Activated T-cell treated with anti-CD3 and anti-CD28 coated beads, Interleukin-2, amount 50 U/mL, for 1 hour (primary cell): ENCODE measurements around the gene CCDC68.

Source experiments
- DNase-seq: peaks from one replicate; pipeline ENCODE4 v3.0.0-alpha.2; 2020

Gene CCDC68

DNA sequence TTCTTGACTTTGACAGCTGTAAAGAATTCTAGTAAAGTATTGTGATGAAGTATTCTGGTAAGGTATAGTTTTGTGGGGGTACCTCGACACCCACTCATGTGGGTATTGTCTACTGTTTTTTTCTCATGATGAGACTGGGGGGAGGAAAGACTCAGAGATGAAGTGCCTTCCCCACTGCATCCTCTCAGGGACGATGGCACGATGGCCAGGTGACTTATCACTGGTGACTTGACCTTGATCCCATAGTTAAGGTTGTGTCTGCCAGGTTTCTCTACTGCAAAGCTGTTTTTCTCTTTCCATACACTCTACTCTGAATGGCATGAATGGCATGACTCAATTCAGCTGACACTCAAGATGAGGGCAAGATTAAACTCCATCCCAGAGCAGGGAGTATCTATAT lies 936 bp upstream of the CCDC68 start:
- no peak for DNase-seq

- no peak for DNase-seq
These were observed 1.3 kb downstream of the CCDC68 start for GRCh38 chr18:54957996-54958395.

- no peak for DNase-seq
These were observed 1.9 kb downstream of the CCDC68 start for GRCh38 chr18:54957296-54957832.

- DNase-seq: no peak
These were observed 2.8 kb downstream of the CCDC68 start for GRCh38 chr18:54956506-54956905.

- DNase-seq: no peak
These were observed 7.2 kb downstream of the CCDC68 start for GRCh38 chr18:54952026-54952425.

DNA sequence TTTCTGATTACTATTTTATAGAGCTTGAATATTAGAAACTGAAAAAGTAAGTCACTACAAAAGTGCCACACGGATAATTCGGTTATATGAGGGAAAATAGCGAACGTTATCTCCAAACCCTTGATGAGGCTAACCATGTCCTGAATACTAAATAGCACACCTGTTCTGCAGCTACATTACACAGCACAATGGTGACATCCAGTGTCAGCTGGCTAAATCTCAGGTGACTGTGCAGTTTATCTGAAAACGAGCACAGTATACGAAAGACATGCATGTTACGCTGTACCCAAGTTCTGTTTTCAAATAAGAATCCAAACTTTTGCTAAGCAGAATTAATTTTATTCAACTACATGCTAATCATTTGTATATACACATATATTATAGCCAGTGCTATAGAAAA lies 9.0 kb downstream of the CCDC68 start:
- DNase-seq: no peak

DNA sequence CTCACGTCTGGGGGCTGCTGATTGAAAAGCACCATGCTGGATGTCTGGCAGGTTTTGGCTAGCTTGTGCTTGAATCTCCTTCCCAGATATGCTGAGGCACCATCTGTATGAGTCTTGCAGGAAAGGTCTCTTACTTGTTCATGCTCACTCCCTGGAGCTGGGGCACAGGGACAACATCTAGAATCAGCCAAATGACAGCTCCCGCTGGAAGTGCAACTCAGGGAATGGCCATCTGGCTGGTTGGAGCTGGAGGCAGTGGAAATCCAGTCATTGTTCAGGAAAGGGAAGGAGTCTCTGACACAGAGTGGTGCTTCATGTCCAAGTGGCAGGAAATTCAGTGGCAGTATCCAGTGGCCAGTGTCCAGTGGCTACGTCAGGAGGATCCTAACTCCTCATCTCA lies 9.7 kb downstream of the CCDC68 start:
- no peak for DNase-seq

GRCh38 chr18:54948350-54948837 lies 10.9 kb downstream of the CCDC68 start:
- DNase-seq: no peak

DNA sequence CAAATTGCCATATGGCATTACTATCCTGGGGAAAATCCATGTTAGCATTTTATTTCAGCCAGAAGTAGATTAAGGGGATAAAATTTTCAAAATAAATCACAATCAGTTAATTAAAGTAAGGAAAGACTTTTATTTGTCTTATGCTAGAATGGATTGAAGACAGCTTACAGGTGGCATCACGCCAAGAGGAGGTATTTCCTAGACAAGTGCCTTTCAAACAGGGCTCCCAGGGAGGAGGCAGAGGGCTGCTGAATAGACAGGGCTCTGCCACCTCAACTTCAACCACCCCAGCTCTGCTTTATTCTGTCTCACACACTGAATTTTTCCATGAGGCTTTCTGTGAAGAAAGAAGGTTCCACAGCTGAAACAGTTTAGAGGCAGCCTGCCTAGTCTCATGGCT lies 12.2 kb downstream of the CCDC68 start:
- DNase-seq: no peak

GRCh38 chr18:54946149-54946581 lies 13.1 kb downstream of the CCDC68 start:
- DNase-seq: peak; percentile 26

GRCh38 chr18:54945576-54946125 lies 13.6 kb downstream of the CCDC68 start:
- no peak for DNase-seq

DNA sequence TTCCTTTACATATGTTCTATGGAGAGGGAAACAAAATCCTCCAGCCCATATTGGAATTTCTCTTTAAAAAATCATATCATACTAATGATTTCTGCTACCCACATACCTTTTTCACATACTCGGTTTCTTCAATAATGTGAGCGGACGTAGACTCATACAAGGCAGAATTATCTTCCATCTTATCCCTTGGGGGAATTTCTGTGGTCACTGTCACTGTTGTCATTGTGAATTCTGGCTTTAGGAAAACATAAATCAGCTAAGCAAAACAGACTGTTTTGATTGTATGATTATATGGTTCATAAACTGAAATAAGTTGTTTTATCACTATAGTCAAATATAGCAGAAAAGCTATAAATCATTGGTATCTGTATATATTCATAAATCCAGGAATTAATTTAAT lies 16.7 kb downstream of the CCDC68 start:
- no peak for DNase-seq

GRCh38 chr18:54942144-54942543 lies 17.1 kb downstream of the CCDC68 start:
- no peak for DNase-seq

- DNase-seq: no peak
These were observed 19.8 kb downstream of the CCDC68 start for GRCh38 chr18:54939361-54939917.

- no peak for DNase-seq
These were observed 20.8 kb downstream of the CCDC68 start for GRCh38 chr18:54938506-54938905.

GRCh38 chr18:54932472-54932871 lies 26.8 kb downstream of the CCDC68 start:
- no peak for DNase-seq

- DNase-seq: no peak
These were observed 28.1 kb downstream of the CCDC68 start for GRCh38 chr18:54931152-54931551.

GRCh38 chr18:54928236-54928635 lies 31.0 kb downstream of the CCDC68 start:
- no peak for DNase-seq

- no peak for DNase-seq
These were observed 32.5 kb downstream of the CCDC68 start for GRCh38 chr18:54926593-54927325.

- DNase-seq: no peak
These were observed 34.3 kb downstream of the CCDC68 start for GRCh38 chr18:54924948-54925347.

DNA sequence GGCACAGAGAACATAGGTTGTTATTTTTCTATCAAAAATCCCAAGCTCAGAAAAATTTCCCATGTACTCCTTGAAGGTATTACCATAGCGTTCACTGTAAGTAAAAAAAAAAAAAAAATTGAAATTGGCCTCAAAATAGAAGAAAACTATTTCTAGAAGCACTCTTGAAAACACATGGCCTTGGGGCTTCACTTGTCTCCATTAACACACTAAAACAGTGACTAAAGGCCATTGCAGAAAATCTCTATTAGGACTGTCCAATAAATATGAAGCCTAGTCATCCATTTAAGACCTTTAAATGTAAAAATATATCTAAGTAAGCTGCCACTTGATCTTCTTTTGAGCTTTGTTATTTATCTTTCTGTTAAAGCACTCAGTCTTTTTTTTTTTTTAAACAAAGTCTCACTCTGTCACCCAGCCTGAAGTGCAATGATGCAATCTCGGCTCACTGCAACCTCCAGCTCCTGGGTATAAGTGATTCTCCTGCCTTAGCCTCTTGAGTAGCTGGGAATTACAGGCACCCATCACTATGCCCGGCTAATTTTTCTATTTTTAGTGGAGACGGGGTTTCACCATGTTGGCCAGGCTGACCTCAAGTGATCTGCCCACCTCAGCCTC lies 35.8 kb downstream of the CCDC68 start:
- no peak for DNase-seq

- DNase-seq: no peak
These were observed 39.8 kb downstream of the CCDC68 start for GRCh38 chr18:54919412-54919811.

DNA sequence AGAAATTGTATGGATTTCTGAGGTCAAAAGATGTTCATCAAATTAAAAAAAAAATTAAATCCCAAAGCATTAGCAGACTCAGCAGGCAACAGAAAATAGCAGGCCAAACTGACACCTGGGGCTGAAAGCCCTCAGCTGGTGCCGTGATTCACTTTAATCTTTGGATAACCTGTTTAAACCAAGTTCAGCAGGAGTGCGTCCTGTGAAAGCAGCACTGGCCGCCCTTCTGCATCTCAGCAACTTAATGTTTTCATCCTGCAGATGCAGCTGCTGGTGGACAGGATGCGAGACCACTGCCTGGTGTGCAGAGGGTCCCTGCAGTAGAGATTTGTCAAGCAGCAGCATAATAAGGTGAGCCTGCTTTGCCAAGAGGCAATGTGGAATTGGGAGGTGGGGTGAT lies 41.2 kb downstream of the CCDC68 start:
- DNase-seq: no peak

- DNase-seq: no peak
These were observed 42.8 kb downstream of the CCDC68 start for GRCh38 chr18:54916507-54916906.
